HCT116 (cell line): Measurements from ENCODE around the gene BRINP3. TPM values are rescaled to one million over a fixed set of nuclear protein-coding genes. Genes with fewer than 3 reads are reported as not detected.

ENCODE experiments used
- ATAC-seq: fragments of 200-7000 bp; cut with Tn5 transposase; 2 replicates; pipeline ENCODE4 v1.9.1; 2020; ENCODE audit warnings: mild to moderate bottlenecking, moderate library complexity
- BruUV-seq: library from RNA; stranded (reverse); fragments of 400-500 nt; replicated peaks from 2 replicates; lab custom pipeline; 2021; lab: Mats Ljungman, UMichigan
- CTCF ChIA-PET: fragments of 300-600 bp; sonication (Branson Sonifier 250); formaldehyde crosslinking; loops from one replicate; lab custom pipeline; 2021; ENCODE audit warnings: antibody characterized with exemption; lab: Charles Lee
- POLR2A ChIA-PET: fragments of 300-600, 350-600 bp; sonication (Branson Sonifier 250); formaldehyde crosslinking; loops from one replicate; lab custom pipeline; 2021; ENCODE audit warnings: antibody characterized with exemption; lab: Charles Lee
- RAD21 ChIA-PET, 2 experiments: fragments of 300-600 bp; sonication (Branson Sonifier 250); formaldehyde crosslinking; loops; one replicate each; lab custom pipeline; 2023; ENCODE audit warnings: low total read pairs in 2 of 2; ENCODE audit not compliant: uncharacterized antibody in 2 of 2, unreplicated experiment in 2 of 2, low non-redundant PET in 1 of 2; lab: Charles Lee
- DNase-seq: peaks from one replicate; pipeline ENCODE4 v3.0.0-alpha.2; 2010; ENCODE audit warnings: low read depth, low spot score
- H2AFZ ChIP-seq: fragments of 200-600 bp; shearing (Covaris generic), sonication (generic); 2 replicates; pipeline ENCODE4 v1.6.1; 2017; ENCODE audit warnings: low read depth, mixed run types, mixed read lengths, antibody characterized with exemption, low read length; ENCODE audit not compliant: poor library complexity, severe bottlenecking
- H3K27ac ChIP-seq: 2 replicates; pipeline ENCODE4 v1.5.1; 2012; ENCODE audit warnings: low read depth, low read length
- H3K27me3 ChIP-seq: fragments of 200-600 bp; sonication (generic); 2 replicates; pipeline ENCODE4 v1.6.1; 2016; ENCODE audit warnings: mixed run types, low read length, mixed read lengths; ENCODE audit not compliant: insufficient read depth
- H3K36me3 ChIP-seq, 2 experiments: fragments of 200-500 bp in 1 of 2; fragments of 200-600 bp in 1 of 2; sonication (Bioruptor generic) in 1 of 2; sonication (generic) in 1 of 2; 2 replicates each; pipeline versions ENCODE4 v1.5.1 to v1.6.1; 2014 to 2016; ENCODE audit warnings: low read length in 2 of 2, inconsistent platforms in 1 of 2, mixed read lengths in 1 of 2, mixed run types in 1 of 2; ENCODE audit not compliant: insufficient read depth in 2 of 2, control insufficient read depth in 1 of 2
- H3K4me1 ChIP-seq, 2 experiments: fragments of 200-600 bp in 1 of 2; sonication (generic) in 1 of 2; 2 replicates each; pipeline versions ENCODE4 v1.5.1 to v1.6.1; 2012 to 2017; ENCODE audit warnings: low read length in 2 of 2, inconsistent platforms in 1 of 2, mild to moderate bottlenecking in 1 of 2, mixed read lengths in 1 of 2, mixed run types in 1 of 2, moderate library complexity in 1 of 2; ENCODE audit not compliant: insufficient read depth in 2 of 2, control insufficient read depth in 1 of 2
- H3K4me2 ChIP-seq: fragments of 200-600 bp; sonication (generic); 2 replicates; pipeline ENCODE4 v1.6.1; 2017; ENCODE audit warnings: mixed run types, low read length, mixed read lengths
- H3K4me3 ChIP-seq, 2 experiments: fragments of 200-600 bp in 1 of 2; sonication (generic) in 1 of 2; replicated peaks in 1 of 2; 2 replicates each; pipeline ENCODE4 v1.5.1; 2011 to 2016; ENCODE audit warnings: low read length in 2 of 2, control low read depth in 1 of 2, low read depth in 1 of 2, mild to moderate bottlenecking in 1 of 2, mixed read lengths in 1 of 2, mixed run types in 1 of 2
- H3K79me2 ChIP-seq: fragments of 200-600 bp; sonication (generic); 2 replicates; pipeline ENCODE4 v1.6.1; 2017; ENCODE audit warnings: mild to moderate bottlenecking, mixed run types, low read length, moderate library complexity, mixed read lengths; ENCODE audit not compliant: insufficient read depth
- H3K9ac ChIP-seq: fragments of 200-600 bp; sonication (generic); 2 replicates; pipeline ENCODE4 v1.6.1; 2016; ENCODE audit warnings: low read length, mixed read lengths
- H3K9me2 ChIP-seq: fragments of 200-600 bp; sonication (generic), shearing (Covaris generic); 2 replicates; pipeline ENCODE4 v1.6.1; 2017; ENCODE audit warnings: mixed run types, mild to moderate bottlenecking, moderate library complexity; ENCODE audit not compliant: insufficient read depth
- H3K9me3 ChIP-seq, 2 experiments: fragments of 200-500 bp in 1 of 2; fragments of 200-600 bp in 1 of 2; sonication (Bioruptor generic) in 1 of 2; sonication (generic) in 1 of 2; 2 replicates each; pipeline ENCODE4 v1.6.1; 2014 to 2017; ENCODE audit warnings: low read length in 2 of 2, mixed read lengths in 2 of 2, inconsistent platforms in 1 of 2, low read depth in 1 of 2, mild to moderate bottlenecking in 1 of 2, mixed run types in 1 of 2, moderate library complexity in 1 of 2; ENCODE audit not compliant: control insufficient read depth in 1 of 2, insufficient read depth in 1 of 2
- H4K20me1 ChIP-seq: fragments of 200-600 bp; sonication (generic), shearing (Covaris generic); 2 replicates; pipeline ENCODE4 v1.6.1; 2017; ENCODE audit warnings: mixed run types, mild to moderate bottlenecking, moderate library complexity; ENCODE audit not compliant: insufficient read depth
- ATF3 ChIP-seq: IDR thresholded peaks from 2 replicates; pipeline ENCODE4 v1.6.1; 2012
- CTCF ChIP-seq, 3 experiments: fragments of 200-600 bp in 1 of 3; sonication (generic) in 1 of 3; IDR thresholded peaks in 2 of 3; conservative IDR thresholded peaks in 1 of 3; 2 replicates each; pipeline ENCODE4 v1.5.1; 2012 to 2017; ENCODE audit warnings: low read depth in 2 of 3, low read length in 2 of 3, antibody characterized with exemption in 1 of 3, borderline replicate concordance in 1 of 3, control low read depth in 1 of 3, mild to moderate bottlenecking in 1 of 3, mixed read lengths in 1 of 3, mixed run types in 1 of 3, moderate library complexity in 1 of 3; ENCODE audit not compliant: insufficient read depth in 1 of 3
- EGR1 ChIP-seq: IDR thresholded peaks from 2 replicates; pipeline ENCODE4 v1.6.1; 2012; ENCODE audit warnings: low read depth
- ELF1 ChIP-seq: IDR thresholded peaks from 2 replicates; pipeline ENCODE4 v1.6.1; 2012; ENCODE audit warnings: low read depth, borderline replicate concordance
- EZH2phosphoT487 ChIP-seq: fragments of 200-600 bp; IDR thresholded peaks from 2 replicates; pipeline ENCODE4 v1.6.1; 2018; ENCODE audit warnings: antibody characterized with exemption, borderline replicate concordance
- MAX ChIP-seq: IDR thresholded peaks from 2 replicates; pipeline ENCODE4 v1.6.1; 2012
- SP1 ChIP-seq: IDR thresholded peaks from 2 replicates; pipeline ENCODE4 v1.6.1; 2012; ENCODE audit warnings: low read depth
- TCF7L2 ChIP-seq: IDR thresholded peaks from 2 replicates; pipeline ENCODE4 v1.7.0; 2011; ENCODE audit warnings: borderline replicate concordance, inconsistent platforms; ENCODE audit not compliant: insufficient read depth, insufficient read length; ENCODE audit errors: extremely low read depth
- YY1 ChIP-seq: IDR thresholded peaks from 2 replicates; pipeline ENCODE4 v1.6.1; 2011; ENCODE audit warnings: low read length, low read depth, moderate library complexity, mild to moderate bottlenecking; ENCODE audit not compliant: insufficient replicate concordance; ENCODE audit errors: extremely low read depth
- ZNF274 ChIP-seq: fragments of 200-500 bp; sonication (Bioruptor generic); IDR thresholded peaks from 2 replicates; pipeline ENCODE4 v1.6.1; 2014; ENCODE audit warnings: mild to moderate bottlenecking, low read depth, low read length, inconsistent platforms
- intact Hi-C: fragments of 100-400 bp; cut with micrococcal nuclease; formaldehyde crosslinking; loops from 2 replicates; pipeline ENCODE4 v1.10.0; 2022
- total RNA-seq: library from RNA; stranded (reverse); gene quantifications from one replicate; pipeline ENCODE4 v1.2.1, GENCODE V29; 2021; ENCODE audit not compliant: unreplicated experiment

Gene BRINP3
- total RNA-seq, 1 experiment from 2014 or later: not detected

- TF ChIP-seq YY1 (no peak), ZNF274 (no peak), EZH2phosphoT487 (no peak), TCF7L2 (no peak), MAX (no peak), CTCF (IDR thresholded peaks at IDR 0.05 in 2 of 3, conservative IDR thresholded peaks at IDR 0.05 in 1 of 3; ENCODE audit: borderline replicate concordance in 1 of 3, insufficient read depth in 1 of 3, low read depth in 2 of 3, low read length in 2 of 3) (no peak), ELF1 (no peak), SP1 (no peak), ATF3 (no peak)
- TF ChIP-seq, all 23 proteins: peak for 0
These were observed 16.8 kb upstream of the BRINP3 start (continued) for GRCh38 chr1:190494451-190494850.

GRCh38 chr1:190491404-190491803 is 13.7 kb upstream of the BRINP3 start:
- ATAC-seq: no peak
- no peak for DNase-seq
- H3K9me3 ChIP-seq: no peaks in the 10 kb centered on the region
- TF ChIP-seq CTCF (IDR thresholded peaks at IDR 0.05 in 2 of 3, conservative IDR thresholded peaks at IDR 0.05 in 1 of 3; ENCODE audit: borderline replicate concordance in 1 of 3, insufficient read depth in 1 of 3, low read depth in 2 of 3, low read length in 2 of 3): peak in 2 of 3 experiments; percentile 7 to 20; a peak in 1 of 6 replicates
- no peak for TF ChIP-seq EGR1
- H3K4me2 ChIP-seq: no peak overlapping the region
- H3K79me2 ChIP-seq: no peaks in the 10 kb centered on the region
- RAD21 ChIA-PET: no interaction called here
- no peak overlapping the region for H3K9ac ChIP-seq
- intact Hi-C loops: no loop called here
- H2AFZ ChIP-seq: peak overlapping the region; percentile 17
- no peaks in the 10 kb centered on the region for H3K27me3 ChIP-seq
- no peaks in the 10 kb centered on the region for H4K20me1 ChIP-seq
- no peak overlapping the region for H3K27ac ChIP-seq
- H3K36me3 ChIP-seq: no peaks in the 10 kb centered on the region
- no peaks in the 10 kb centered on the region for H3K9me2 ChIP-seq
- H3K4me3 ChIP-seq: no peak overlapping the region
- POLR2A ChIA-PET: no interaction called here
- CTCF ChIA-PET: no interaction called here
- no peaks in the 10 kb centered on the region for H3K4me1 ChIP-seq
- no TSS peak for BruUV-seq
